Endothelial cell of umbilical vein (primary cell): ENCODE data around the gene BHLHE23. TPM values are rescaled to one million over a fixed set of nuclear protein-coding genes. Genes with fewer than 3 reads are reported as not detected.

Source experiments
- BruUV-seq: library from RNA; stranded (reverse); fragments of 400-500 nt; replicated peaks from 2 replicates; lab custom pipeline; 2021; lab: Mats Ljungman, UMichigan
- CTCF ChIA-PET: fragments of 300-600, 350-600 bp; sonication (Branson Sonifier 250); formaldehyde crosslinking; loops from one replicate; lab custom pipeline; 2021; ENCODE audit warnings: antibody characterized with exemption, inconsistent platforms; lab: Charles Lee
- POLR2A ChIA-PET: fragments of 300-600, 350-600 bp; sonication (Branson Sonifier 250); formaldehyde crosslinking; loops from one replicate; lab custom pipeline; 2021; ENCODE audit warnings: antibody characterized with exemption, inconsistent platforms; lab: Charles Lee
- DNase-seq: peaks from one replicate; pipeline ENCODE4 v3.0.0-alpha.2; 2011; ENCODE audit warnings: low read depth, low spot score
- FAIRE-seq: peaks from 2 replicates; lab custom pipeline; 2011; peaks lifted over from hg19 to GRCh38; lab: Jason Lieb, UNC
- H2AFZ ChIP-seq: 2 replicates; pipeline ENCODE4 v1.6.0; 2012; ENCODE audit warnings: low read depth, low read length, control low read depth, inconsistent platforms
- H3K27ac ChIP-seq: 2 replicates; pipeline ENCODE4 v1.5.1; 2011; ENCODE audit warnings: low read depth, mild to moderate bottlenecking, control low read depth, low read length, moderate library complexity; ENCODE audit not compliant: insufficient read depth
- H3K27me3 ChIP-seq, 2 experiments: 2 replicates each; pipeline versions ENCODE4 v1.6.0 to v1.6.1; 2011; ENCODE audit warnings: low read length in 2 of 2, mixed read lengths in 1 of 2; ENCODE audit not compliant: control insufficient read depth in 2 of 2, insufficient read depth in 2 of 2
- H3K36me3 ChIP-seq, 2 experiments: 2 replicates in 1 of 2; 3 replicates in 1 of 2; pipeline ENCODE4 v1.5.1; 2011; ENCODE audit warnings: low read length in 2 of 2, mild to moderate bottlenecking in 1 of 2, moderate library complexity in 1 of 2; ENCODE audit not compliant: control insufficient read depth in 2 of 2, insufficient read depth in 2 of 2; ENCODE audit errors: extremely low read depth in 1 of 2
- H3K4me1 ChIP-seq: 3 replicates; pipeline ENCODE4 v1.5.1; 2011; ENCODE audit warnings: mild to moderate bottlenecking, low read length; ENCODE audit not compliant: control insufficient read depth, insufficient read depth; ENCODE audit errors: extremely low read depth
- H3K4me2 ChIP-seq: 2 replicates; pipeline ENCODE4 v1.6.1; 2011; ENCODE audit warnings: low read length, control low read depth, mixed read lengths; ENCODE audit not compliant: insufficient read depth
- H3K4me3 ChIP-seq, 3 experiments: fragments of 200-600 bp in 1 of 3; sonication (generic), shearing (Covaris generic) in 1 of 3; replicated peaks in 1 of 3; 2 replicates each; pipeline ENCODE4 v1.5.1; 2011 to 2016; ENCODE audit warnings: control low read depth in 3 of 3, low read length in 3 of 3, mild to moderate bottlenecking in 2 of 3, inconsistent platforms in 1 of 3, low read depth in 1 of 3, moderate library complexity in 1 of 3; ENCODE audit not compliant: insufficient read depth in 1 of 3
- H3K79me2 ChIP-seq: 2 replicates; pipeline ENCODE4 v1.6.0; 2012; ENCODE audit warnings: low read length, inconsistent platforms; ENCODE audit not compliant: control insufficient read depth, insufficient read depth
- H3K9ac ChIP-seq: replicated peaks from 2 replicates; pipeline ENCODE3; 2011; ENCODE audit warnings: low read length, control low read depth; ENCODE audit not compliant: insufficient read depth; ENCODE audit errors: extremely low read depth
- H3K9me1 ChIP-seq: replicated peaks from 3 replicates; pipeline ENCODE4 v1.6.0; 2011; ENCODE audit warnings: mild to moderate bottlenecking, low read length; ENCODE audit not compliant: control insufficient read depth, insufficient read depth; ENCODE audit errors: extremely low read depth
- H3K9me3 ChIP-seq: replicated peaks from 2 replicates; pipeline ENCODE4 v1.5.1; 2012; ENCODE audit warnings: low read length, inconsistent platforms; ENCODE audit not compliant: control insufficient read depth, insufficient read depth
- H4K20me1 ChIP-seq: replicated peaks from 2 replicates; pipeline ENCODE3; 2011; ENCODE audit warnings: mild to moderate bottlenecking, low read length; ENCODE audit not compliant: control insufficient read depth, insufficient read depth; ENCODE audit errors: extremely low read depth
- EZH2 ChIP-seq: IDR thresholded peaks from 2 replicates; pipeline ENCODE4 v1.6.1; 2012; ENCODE audit warnings: borderline replicate concordance, low read depth, mild to moderate bottlenecking, moderate library complexity, low read length, inconsistent platforms; ENCODE audit not compliant: severe bottlenecking
- FOS ChIP-seq: IDR thresholded peaks from 2 replicates; pipeline ENCODE4 v1.6.1; 2011; ENCODE audit warnings: mild to moderate bottlenecking, low read length, moderate library complexity, borderline replicate concordance; ENCODE audit not compliant: insufficient read depth
- GATA2 ChIP-seq: IDR thresholded peaks from 2 replicates; pipeline ENCODE4 v1.7.0; 2011; ENCODE audit warnings: low read depth, mild to moderate bottlenecking, moderate library complexity, mixed read lengths, low read length; ENCODE audit not compliant: insufficient read length, insufficient read depth
- JUN ChIP-seq: IDR thresholded peaks from 2 replicates; pipeline ENCODE4 v1.6.1; 2011; ENCODE audit warnings: borderline replicate concordance, low read depth; ENCODE audit not compliant: insufficient read length, insufficient read depth
- MYC ChIP-seq: IDR thresholded peaks from one replicate; pipeline ENCODE4 v1.6.1; 2011; ENCODE audit warnings: mild to moderate bottlenecking, low read depth, low read length
- POLR2A ChIP-seq: IDR thresholded peaks from 2 replicates; pipeline ENCODE4 v1.6.1; 2012; ENCODE audit warnings: low read depth, mild to moderate bottlenecking, control low read depth, low read length
- POLR2AphosphoS5 ChIP-seq: IDR thresholded peaks from 2 replicates; pipeline ENCODE4 v1.6.1; 2012; ENCODE audit warnings: low read depth, mild to moderate bottlenecking, control low read depth, low read length, moderate library complexity; ENCODE audit not compliant: insufficient read depth
- dilution Hi-C: fragments of 300-500 bp; cut with MboI; formaldehyde crosslinking; loops from one replicate; pipeline ENCODE4 v1.15.0; 2019; ENCODE audit warnings: low sequenced_read_pairs; ENCODE audit not compliant: extremely low pct_ligation_motif_present
- intact Hi-C: fragments of 100-400 bp; cut with micrococcal nuclease; formaldehyde crosslinking; loops from one replicate; pipeline ENCODE4 v1.10.0; 2022
- polyA plus RNA-seq, 4 experiments: library from polyadenylated mRNA; depleted of rRNA in 3 of 4; stranded (reverse) in 3 of 4; unstranded in 1 of 4; fragments of >200 nt; gene quantifications; 2 replicates each; pipeline versions ENCODE4 v1.2.1 to v1.2.3, GENCODE V29; 2011 to 2012; ENCODE audit warnings: missing spikeins in 1 of 4
- total RNA-seq: library from RNA; stranded (reverse); gene quantifications from 2 replicates; pipeline ENCODE4 v1.2.3, GENCODE V29; 2021
- TF ChIP-seq, protein P1 (sequence below): IDR thresholded peaks from 2 replicates; pipeline ENCODE4 v1.6.1; 2011; ENCODE audit not compliant: insufficient read depth, insufficient read length
- TF ChIP-seq, protein P2 (sequence below), 2 donors: IDR thresholded peaks; 1 replicate in 1 of 2; 2 replicates in 1 of 2; pipeline ENCODE4 v1.5.1; 2011; ENCODE audit warnings: low read length in 2 of 2, mild to moderate bottlenecking in 2 of 2, moderate library complexity in 2 of 2, control low read depth in 1 of 2, inconsistent platforms in 1 of 2, low read depth in 1 of 2; ENCODE audit not compliant: insufficient read depth in 1 of 2; ENCODE audit errors: extremely low read depth in 1 of 2

The BHLHE23 gene
- total and polyA plus RNA-seq, 2 donors (not counting 3 experiments of a cell fraction or from before 2014, with no cell fraction given) = not detected

DNA sequence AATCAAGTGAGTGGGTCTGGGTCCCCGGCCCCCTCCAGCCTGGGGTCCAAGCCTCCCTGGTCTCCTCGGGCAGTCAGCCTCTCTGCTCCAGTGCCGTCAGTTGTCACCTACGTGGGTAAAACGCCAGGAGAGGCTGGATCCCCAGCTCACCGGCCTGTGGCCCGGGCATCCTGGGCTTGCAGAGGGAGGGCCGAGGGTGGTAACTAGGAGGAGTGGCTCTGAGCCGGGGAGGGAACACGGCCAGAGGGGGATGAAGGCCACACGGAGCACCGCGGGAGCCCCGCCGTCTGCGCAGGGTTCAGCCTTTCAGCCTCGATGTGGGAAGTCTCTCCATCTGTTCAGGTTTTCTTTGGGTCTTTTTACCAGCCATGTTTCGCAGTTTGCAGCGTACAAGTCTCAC lies 29.5 kb upstream of the BHLHE23 start:
- DNase-seq = no peak
- ChIA-PET POLR2A (no interaction called here), CTCF (interaction anchor here (1.1 kb wide), 1 partner anchor 187 kb away, joined by 3 read pairs; no protein-coding TSS in a partner anchor)
- TF ChIP-seq FOS = no peak
- TF ChIP-seq MYC = no peak
- H3K9me1 ChIP-seq = no peaks in the 10 kb centered on the region
- H3K4me2 ChIP-seq = no peak overlapping the region
- no peak overlapping the region for H3K27ac ChIP-seq
- intact Hi-C loops (no loop called here), dilution Hi-C loops (no loop called here)
- BruUV-seq = no TSS peak
- H3K9me3 ChIP-seq = no peaks in the 10 kb centered on the region
- peaks cover 17 to 22% of the 10 kb centered on the region in 2 experiments for H3K27me3 ChIP-seq
- FAIRE-seq = no peak
- H3K4me1 ChIP-seq = no peaks in the 10 kb centered on the region
- no peaks in the 10 kb centered on the region for H3K36me3 ChIP-seq
- no peaks in the 10 kb centered on the region for H3K79me2 ChIP-seq
- no peak overlapping the region for H2AFZ ChIP-seq
- H3K4me3 ChIP-seq = no peak overlapping the region
- no peak overlapping the region for H3K9ac ChIP-seq
- no peaks in the 10 kb centered on the region for H4K20me1 ChIP-seq

- peaks cover 17 to 22% of the 10 kb centered on the region in 2 experiments for H3K27me3 ChIP-seq
- no peak overlapping the region for H3K4me3 ChIP-seq
- CTCF ChIA-PET = interaction anchor here (1.1 kb wide), 1 partner anchor 187 kb away, joined by 3 read pairs; no protein-coding TSS in a partner anchor
- no peak overlapping the region for H3K4me2 ChIP-seq
- TF ChIP-seq POLR2AphosphoS5 (no peak), GATA2 (no peak), EZH2 (no peak), MYC (no peak), POLR2A (no peak), JUN (no peak), FOS (no peak)
- TF ChIP-seq, protein P1, sequence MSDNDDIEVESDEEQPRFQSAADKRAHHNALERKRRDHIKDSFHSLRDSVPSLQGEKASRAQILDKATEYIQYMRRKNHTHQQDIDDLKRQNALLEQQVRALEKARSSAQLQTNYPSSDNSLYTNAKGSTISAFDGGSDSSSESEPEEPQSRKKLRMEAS = no peak
- TF ChIP-seq, protein P2, sequence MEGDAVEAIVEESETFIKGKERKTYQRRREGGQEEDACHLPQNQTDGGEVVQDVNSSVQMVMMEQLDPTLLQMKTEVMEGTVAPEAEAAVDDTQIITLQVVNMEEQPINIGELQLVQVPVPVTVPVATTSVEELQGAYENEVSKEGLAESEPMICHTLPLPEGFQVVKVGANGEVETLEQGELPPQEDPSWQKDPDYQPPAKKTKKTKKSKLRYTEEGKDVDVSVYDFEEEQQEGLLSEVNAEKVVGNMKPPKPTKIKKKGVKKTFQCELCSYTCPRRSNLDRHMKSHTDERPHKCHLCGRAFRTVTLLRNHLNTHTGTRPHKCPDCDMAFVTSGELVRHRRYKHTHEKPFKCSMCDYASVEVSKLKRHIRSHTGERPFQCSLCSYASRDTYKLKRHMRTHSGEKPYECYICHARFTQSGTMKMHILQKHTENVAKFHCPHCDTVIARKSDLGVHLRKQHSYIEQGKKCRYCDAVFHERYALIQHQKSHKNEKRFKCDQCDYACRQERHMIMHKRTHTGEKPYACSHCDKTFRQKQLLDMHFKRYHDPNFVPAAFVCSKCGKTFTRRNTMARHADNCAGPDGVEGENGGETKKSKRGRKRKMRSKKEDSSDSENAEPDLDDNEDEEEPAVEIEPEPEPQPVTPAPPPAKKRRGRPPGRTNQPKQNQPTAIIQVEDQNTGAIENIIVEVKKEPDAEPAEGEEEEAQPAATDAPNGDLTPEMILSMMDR (IDR thresholded peaks at IDR 0.05; ENCODE audit: extremely low read depth in 1 of 2, insufficient read depth in 1 of 2, low read depth in 1 of 2, low read length in 2 of 2) = no peak
- H3K79me2 ChIP-seq = no peaks in the 10 kb centered on the region
- H3K4me1 ChIP-seq = no peaks in the 10 kb centered on the region
- no peak overlapping the region for H3K27ac ChIP-seq
- POLR2A ChIA-PET = no interaction called here
- no peaks in the 10 kb centered on the region for H3K36me3 ChIP-seq
- no peaks in the 10 kb centered on the region for H3K9me1 ChIP-seq
- dilution Hi-C loops (no loop called here), intact Hi-C loops (no loop called here)
- no peak overlapping the region for H3K9ac ChIP-seq
- H2AFZ ChIP-seq = no peak overlapping the region
- FAIRE-seq = no peak
- no TSS peak for BruUV-seq
- DNase-seq = no peak
- no peaks in the 10 kb centered on the region for H4K20me1 ChIP-seq
- H3K9me3 ChIP-seq = no peaks in the 10 kb centered on the region
These were observed 28.9 kb upstream of the BHLHE23 start for GRCh38 chr20:63035603-63036185.
